ENCODE results near the gene DEPP1.
"Not testable (repeated sequence)": the region's sequence is repeated elsewhere in the genome, so short reads cannot be mapped to it uniquely, and the experiment has no call there.

DEPP1 gene, protein sequence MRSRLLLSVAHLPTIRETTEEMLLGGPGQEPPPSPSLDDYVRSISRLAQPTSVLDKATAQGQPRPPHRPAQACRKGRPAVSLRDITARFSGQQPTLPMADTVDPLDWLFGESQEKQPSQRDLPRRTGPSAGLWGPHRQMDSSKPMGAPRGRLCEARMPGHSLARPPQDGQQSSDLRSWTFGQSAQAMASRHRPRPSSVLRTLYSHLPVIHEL

DNA sequence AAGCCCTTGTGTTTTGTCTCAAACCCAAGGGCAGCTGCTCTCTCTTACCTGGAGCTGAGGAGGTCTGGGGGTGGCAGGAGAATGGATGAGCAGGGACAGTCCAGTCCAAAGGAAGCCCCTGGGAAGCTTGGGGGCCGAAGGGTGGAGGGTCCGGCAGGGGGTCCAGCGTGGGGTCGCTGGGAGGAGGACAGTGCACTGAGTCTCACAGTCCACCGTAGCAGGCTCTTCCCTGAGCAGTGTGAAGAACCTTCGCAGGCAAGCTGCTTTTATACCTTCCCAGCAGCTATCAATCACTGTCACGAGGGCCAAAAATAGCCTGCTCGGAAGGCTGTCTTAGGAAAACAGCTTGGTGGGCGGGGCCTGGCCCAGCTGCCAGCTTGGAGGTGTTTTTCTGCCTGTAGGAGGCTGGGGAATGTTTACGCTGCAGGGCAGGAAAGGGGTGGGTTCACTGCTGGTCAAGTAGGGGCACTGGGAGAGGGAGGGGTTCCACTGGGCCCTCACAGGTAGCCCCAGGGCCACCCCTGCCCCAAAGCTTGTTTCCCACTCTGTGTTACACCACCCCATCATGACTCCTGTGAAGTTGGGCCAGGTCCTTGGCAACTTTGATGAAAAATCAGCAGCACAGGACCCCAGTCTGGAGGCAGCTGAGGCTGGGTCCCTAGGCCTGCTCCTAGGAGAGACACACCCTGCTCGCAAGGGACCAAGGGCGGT lies at the start of gene DEPP1:
DEPP1 (minus strand) TSS at position 240 of the 711 bp plus-strand sequence. CDS start 779 bp downstream, outside the sequence.
- H3K4me3 Mint-ChIP-seq: no peak within 1 kb of the TSS
- DNase-seq: no peak

DNA sequence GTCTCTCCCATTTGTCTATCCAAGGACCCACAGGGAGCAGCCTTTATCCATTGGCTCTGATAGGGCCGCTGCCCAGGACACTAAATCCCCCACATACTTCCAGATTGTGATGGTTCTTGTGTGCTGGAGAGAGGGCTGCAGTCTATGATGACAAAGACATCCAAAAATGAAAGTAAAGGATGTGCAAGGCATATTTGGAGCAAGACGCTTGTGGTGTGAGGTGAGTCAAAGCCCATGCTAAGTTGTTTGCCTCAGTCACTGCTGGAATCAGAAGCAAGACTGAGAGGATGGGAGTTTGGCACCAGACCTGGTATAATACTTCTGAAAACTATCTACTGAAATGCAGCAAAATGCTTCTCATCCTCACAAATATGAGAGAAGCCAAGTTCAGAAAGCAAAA lies 44.8 kb upstream of the DEPP1 start:
- Mint-ChIP-seq H3K4me1 (ENCODE audit: low read depth) (no peaks in the 10 kb centered on the region), H3K36me3 (ENCODE audit: low read depth) (no peaks in the 10 kb centered on the region), H3K27ac (no peak overlapping the region), H3K27me3 (peaks cover 3% of the 10 kb centered on the region), H3K9me3 (peaks cover 14% of the 10 kb centered on the region), H3K4me3 (no peak overlapping the region)
- no peak for DNase-seq

More for the DNA sequence above, at the start of gene DEPP1:
- Mint-ChIP-seq H3K4me1 (ENCODE audit: low read depth) (peaks cover 17% of the 10 kb centered on the region), H3K9me3 (no peaks in the 10 kb centered on the region), H3K36me3 (ENCODE audit: low read depth) (no peaks in the 10 kb centered on the region), H3K27me3 (peaks cover 5% of the 10 kb centered on the region), H3K27ac (no peak within 1 kb of the TSS)

DNA sequence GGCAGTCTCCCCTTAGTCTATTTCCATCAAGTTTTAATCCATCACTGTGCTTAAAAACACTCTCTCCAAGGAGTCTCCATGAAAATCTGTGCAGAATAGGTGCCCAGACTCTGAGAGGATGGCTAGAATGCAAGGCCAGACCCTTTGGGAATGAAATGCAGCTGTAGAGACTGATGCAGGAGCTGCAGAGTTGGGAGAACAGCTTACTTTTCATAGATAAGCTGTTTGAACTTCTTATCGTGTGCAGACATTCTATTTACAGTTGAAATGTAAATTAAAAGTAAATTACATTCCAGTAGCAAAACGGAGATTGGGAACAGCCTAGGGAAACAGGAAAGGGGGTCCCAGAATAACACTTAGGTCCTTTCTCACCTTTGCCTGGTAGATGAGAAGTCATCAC lies 37.0 kb upstream of the DEPP1 start:
- Mint-ChIP-seq H3K27ac (no peak overlapping the region), H3K9me3 (no peaks in the 10 kb centered on the region), H3K4me1 (ENCODE audit: low read depth) (no peaks in the 10 kb centered on the region), H3K4me3 (no peak overlapping the region), H3K27me3 (peaks cover 6% of the 10 kb centered on the region), H3K36me3 (ENCODE audit: low read depth) (no peaks in the 10 kb centered on the region)
- no peak for DNase-seq

DNA sequence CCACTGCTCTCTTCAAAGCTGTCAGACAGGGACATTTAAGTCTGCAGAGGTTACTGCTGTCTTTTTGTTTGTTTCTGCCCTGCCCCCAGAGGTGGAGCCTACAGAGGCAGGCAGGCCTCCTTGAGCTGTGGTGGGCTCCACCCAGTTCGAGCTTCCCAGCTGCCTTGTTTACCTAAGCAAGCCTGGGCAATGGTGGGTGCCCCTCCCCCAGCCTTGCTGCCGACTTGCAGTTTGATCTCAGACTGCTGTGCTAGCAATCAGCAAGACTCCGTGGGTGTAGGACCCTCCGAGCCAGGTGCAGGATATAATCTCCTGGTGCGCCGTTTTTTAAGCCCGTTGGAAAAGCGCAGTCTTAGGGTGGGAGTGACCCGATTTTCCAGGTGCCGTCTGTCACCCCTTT lies 35.9 kb upstream of the DEPP1 start:
- not testable (repeated sequence) for H3K27me3 Mint-ChIP-seq; DNase-seq; H3K27ac Mint-ChIP-seq; H3K36me3 Mint-ChIP-seq (ENCODE audit: low read depth); H3K4me3 Mint-ChIP-seq; H3K4me1 Mint-ChIP-seq (ENCODE audit: low read depth); H3K9me3 Mint-ChIP-seq

DNA sequence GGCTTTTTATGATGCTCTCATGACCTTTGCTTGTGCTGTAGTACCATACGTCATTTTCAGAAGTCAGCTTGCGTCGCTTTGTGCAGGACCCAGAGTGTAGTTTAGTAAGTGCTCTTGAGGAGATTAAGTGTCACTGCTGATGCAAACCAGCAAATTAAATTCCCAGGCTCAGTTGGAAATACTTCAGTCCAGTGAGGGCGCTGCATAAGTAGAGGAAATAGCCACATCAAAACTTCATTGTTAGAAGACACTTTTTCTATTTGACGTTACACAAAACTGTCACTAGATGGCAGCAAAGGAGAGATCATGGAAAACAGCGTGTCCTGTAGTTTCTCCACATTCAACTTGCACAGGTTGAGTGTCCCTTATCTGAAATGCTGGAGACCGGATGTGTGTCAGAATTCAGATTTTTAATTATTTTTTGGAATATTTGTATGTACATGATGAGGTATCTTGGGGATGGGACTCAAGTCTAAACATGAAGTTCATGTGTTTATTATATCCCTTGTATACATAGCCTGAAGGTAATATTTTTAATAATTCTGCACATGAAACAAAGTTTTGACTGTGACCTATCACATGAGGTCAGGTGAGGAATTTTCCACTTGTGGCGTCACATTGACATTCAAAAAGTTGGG lies 30.0 kb upstream of the DEPP1 start:
- peaks cover 5% of the 10 kb centered on the region for H3K4me1 Mint-ChIP-seq (ENCODE audit: low read depth)
- H3K27me3 Mint-ChIP-seq: peaks cover 3% of the 10 kb centered on the region
- peaks cover 14% of the 10 kb centered on the region for H3K9me3 Mint-ChIP-seq
- peaks cover 25% of the 10 kb centered on the region for H3K36me3 Mint-ChIP-seq (ENCODE audit: low read depth)
- no peak overlapping the region for H3K4me3 Mint-ChIP-seq
- H3K27ac Mint-ChIP-seq: no peak overlapping the region
- DNase-seq: no peak

DNA sequence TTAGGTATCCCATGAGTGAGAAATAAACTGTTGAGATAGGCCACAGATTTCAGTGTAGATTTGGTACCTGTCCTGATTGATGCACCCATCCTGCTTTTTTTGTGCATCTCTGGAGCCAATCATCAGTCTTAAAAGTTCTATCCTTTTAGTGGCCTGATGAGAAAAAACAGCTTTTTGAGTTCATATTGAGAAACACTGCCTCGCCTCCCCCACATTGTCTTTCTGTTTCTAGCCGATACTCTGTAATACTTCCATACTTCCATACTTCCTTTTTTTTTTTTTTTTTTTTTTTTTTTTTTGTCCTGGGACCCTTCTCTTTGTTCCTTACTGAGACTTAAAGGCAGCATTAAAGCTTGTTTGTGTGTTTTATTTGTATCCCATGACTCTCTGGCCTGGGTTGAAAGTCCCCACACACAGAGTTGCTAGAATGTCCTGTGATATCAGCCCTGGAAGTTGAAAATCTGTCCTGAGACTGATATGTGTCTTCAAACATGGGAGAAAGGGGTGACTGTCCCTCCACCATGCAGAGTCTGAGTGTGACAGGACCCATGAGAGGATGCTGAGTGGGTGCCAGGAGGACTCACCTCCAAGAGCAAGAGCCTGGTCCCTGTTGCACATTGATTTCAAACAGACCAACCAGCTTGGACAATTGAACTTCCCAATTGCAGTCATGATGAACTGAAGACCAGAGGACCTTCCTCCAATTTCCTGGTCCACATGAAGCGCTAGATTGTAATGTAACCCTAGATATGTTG lies 27.8 kb upstream of the DEPP1 start:
- Mint-ChIP-seq H3K4me3 (no peak overlapping the region), H3K27ac (no peak overlapping the region), H3K36me3 (ENCODE audit: low read depth) (peaks cover 46% of the 10 kb centered on the region), H3K27me3 (no peaks in the 10 kb centered on the region), H3K4me1 (ENCODE audit: low read depth) (peaks cover 21% of the 10 kb centered on the region), H3K9me3 (peaks cover 25% of the 10 kb centered on the region)
- no peak for DNase-seq

DNA sequence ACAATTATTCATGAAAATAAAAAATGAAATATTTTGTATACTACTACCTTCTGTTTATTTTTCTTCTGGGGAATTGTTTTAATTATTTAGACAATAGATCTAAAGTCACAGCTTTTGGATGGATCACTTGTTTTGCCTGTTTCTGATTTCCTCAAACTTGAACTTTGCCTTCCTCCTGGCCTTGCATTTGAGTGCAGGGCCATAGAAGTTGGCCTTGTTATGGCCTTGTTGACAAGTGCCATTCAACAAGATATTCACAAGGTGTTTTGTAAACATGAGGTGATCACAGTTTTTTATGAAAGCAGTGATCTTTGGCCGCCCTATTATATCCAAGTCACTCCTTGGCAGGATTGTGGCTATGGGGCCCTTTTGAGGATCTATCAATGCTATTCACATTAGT lies 26.7 kb upstream of the DEPP1 start:
- Mint-ChIP-seq H3K9me3 (peaks cover 25% of the 10 kb centered on the region), H3K4me3 (no peak overlapping the region), H3K4me1 (ENCODE audit: low read depth) (peaks cover 28% of the 10 kb centered on the region), H3K27me3 (no peaks in the 10 kb centered on the region), H3K36me3 (ENCODE audit: low read depth) (peaks cover 53% of the 10 kb centered on the region), H3K27ac (no peak overlapping the region)
- no peak for DNase-seq

DNA sequence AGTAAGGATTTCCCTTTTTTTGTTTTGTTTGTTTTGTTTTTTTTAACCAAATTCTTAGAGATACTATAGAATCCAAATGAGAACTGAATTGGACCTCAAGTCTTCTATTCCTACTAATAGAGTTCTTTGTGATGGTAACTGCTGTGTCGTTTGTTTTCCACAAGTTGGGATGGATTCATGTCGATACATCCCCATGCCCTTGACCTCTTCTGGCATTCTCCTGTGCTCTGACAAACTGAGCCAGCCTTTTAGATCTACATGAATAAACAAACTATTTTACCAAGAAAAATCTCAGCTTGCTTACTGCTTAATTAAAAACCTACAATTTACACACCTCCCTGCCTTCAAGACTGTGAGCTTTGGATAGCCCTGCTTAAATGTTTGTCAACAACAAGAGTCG lies 26.1 kb upstream of the DEPP1 start:
- Mint-ChIP-seq H3K27ac (no peak overlapping the region), H3K4me3 (no peak overlapping the region), H3K27me3 (no peaks in the 10 kb centered on the region), H3K4me1 (ENCODE audit: low read depth) (peaks cover 34% of the 10 kb centered on the region), H3K36me3 (ENCODE audit: low read depth) (peaks cover 57% of the 10 kb centered on the region), H3K9me3 (peaks cover 31% of the 10 kb centered on the region)
- no peak for DNase-seq

DNA sequence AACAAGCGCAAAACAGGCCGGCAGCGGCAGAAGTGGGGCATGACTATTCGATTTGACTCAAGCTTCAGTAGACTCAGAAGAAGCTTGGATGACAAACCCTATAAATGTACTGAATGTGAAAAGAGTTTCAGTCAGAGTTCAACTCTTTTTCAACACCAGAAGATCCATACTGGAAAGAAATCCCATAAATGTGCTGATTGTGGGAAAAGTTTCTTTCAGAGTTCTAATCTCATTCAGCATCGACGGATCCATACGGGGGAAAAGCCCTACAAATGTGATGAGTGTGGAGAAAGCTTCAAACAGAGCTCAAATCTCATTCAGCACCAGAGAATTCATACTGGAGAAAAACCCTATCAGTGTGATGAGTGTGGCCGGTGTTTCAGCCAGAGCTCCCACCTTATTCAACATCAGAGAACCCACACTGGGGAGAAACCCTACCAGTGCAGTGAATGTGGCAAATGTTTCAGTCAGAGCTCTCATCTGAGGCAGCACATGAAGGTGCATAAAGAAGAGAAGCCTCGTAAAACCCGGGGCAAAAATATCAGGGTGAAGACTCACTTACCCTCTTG lies 24.9 kb upstream of the DEPP1 start:
- Mint-ChIP-seq H3K4me1 (ENCODE audit: low read depth) (peaks cover 34% of the 10 kb centered on the region), H3K9me3 (peaks cover 31% of the 10 kb centered on the region), H3K36me3 (ENCODE audit: low read depth) (peaks cover 57% of the 10 kb centered on the region), H3K4me3 (no peak overlapping the region), H3K27me3 (no peaks in the 10 kb centered on the region), H3K27ac (no peak overlapping the region)
- DNase-seq: no peak

DNA sequence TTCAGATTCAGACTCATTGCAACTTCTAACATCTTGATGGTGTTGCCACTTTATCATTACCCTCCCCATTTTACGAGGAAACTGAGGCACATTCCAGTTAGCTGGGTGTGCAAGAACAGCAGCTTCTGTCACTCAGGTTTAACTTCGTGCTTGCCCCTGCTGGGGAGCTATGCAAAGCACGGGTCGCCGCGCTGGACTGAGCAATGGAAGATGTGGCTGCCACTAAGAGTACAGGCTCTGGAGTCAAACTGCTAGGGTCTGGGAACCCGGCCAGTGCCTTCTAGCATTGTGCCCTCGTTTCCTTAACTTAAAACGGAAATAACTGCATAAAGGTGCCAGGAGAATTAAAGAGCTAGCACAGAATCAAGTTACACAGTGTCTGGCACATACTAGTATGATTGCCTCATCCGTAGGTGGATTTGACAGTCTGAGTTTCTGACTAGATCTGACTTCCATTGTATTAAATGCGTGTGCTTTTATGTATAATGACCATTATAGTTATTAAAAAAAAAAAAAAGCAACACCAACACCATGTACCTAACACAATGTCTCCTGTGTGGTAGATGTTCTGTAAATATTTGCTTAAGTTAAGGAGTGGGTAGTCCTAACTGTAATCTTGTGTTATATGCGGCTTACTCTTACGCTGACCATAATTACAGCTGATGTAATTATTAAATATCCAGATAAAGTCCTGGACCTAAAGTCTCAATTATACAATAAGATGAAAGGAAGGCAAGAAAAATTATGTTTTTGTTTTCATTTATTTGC lies 23.0 kb upstream of the DEPP1 start:
- H3K4me3 Mint-ChIP-seq: peak overlapping the region; percentile 87
- H3K27ac Mint-ChIP-seq: peak overlapping the region; percentile 92
- H3K27me3 Mint-ChIP-seq: no peaks in the 10 kb centered on the region
- H3K36me3 Mint-ChIP-seq (ENCODE audit: low read depth): peaks cover 57% of the 10 kb centered on the region
- peak; percentile 75 for DNase-seq
- peaks cover 31% of the 10 kb centered on the region for H3K9me3 Mint-ChIP-seq
- peaks cover 34% of the 10 kb centered on the region for H3K4me1 Mint-ChIP-seq (ENCODE audit: low read depth)

DNA sequence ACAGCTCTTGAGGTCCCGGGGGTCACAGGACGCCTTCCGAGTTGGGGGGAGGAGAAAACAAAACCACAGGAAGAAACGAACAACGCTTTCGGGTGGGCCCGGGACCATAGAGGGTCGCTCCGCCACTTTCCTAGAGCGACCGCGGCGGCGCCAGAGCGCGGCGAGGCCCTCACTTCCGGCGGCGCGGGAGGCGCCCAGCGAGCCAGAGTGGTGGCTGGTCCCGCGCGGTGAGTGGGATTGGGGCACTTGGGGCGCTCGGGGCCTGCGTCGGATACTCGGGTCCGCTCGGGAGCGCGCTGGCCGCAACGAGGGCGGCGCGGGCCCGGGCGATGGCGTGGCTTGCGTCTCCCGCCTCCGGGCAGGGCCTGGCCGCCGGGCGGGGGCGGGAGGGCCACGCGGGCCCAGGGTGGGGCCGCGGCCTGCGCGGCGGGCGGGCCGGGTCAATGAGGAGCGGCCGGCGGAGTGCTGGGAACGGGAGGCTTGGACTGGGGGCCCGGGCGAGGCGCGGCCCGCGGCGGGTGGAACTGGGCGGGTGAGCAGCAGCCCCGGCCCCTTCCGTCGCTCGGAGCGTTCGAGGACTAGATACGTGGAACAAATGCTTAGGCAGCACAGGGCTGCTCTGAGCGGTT lies 22.3 kb upstream of the DEPP1 start, which contains the start of gene ZNF22:
ZNF22 (plus strand) TSS at position 172 of the 629 bp plus-strand sequence. CDS start 2,446 bp downstream, outside the sequence.
- DNase-seq: peak; percentile 84
- Mint-ChIP-seq H3K27me3 (no peaks in the 10 kb centered on the region), H3K9me3 (peaks cover 31% of the 10 kb centered on the region), H3K36me3 (ENCODE audit: low read depth) (peaks cover 55% of the 10 kb centered on the region), H3K4me3 (peak within 1 kb of the TSS; percentile 87), H3K4me1 (ENCODE audit: low read depth) (peaks cover 38% of the 10 kb centered on the region), H3K27ac (peak within 1 kb of the TSS; percentile 95)

DNA sequence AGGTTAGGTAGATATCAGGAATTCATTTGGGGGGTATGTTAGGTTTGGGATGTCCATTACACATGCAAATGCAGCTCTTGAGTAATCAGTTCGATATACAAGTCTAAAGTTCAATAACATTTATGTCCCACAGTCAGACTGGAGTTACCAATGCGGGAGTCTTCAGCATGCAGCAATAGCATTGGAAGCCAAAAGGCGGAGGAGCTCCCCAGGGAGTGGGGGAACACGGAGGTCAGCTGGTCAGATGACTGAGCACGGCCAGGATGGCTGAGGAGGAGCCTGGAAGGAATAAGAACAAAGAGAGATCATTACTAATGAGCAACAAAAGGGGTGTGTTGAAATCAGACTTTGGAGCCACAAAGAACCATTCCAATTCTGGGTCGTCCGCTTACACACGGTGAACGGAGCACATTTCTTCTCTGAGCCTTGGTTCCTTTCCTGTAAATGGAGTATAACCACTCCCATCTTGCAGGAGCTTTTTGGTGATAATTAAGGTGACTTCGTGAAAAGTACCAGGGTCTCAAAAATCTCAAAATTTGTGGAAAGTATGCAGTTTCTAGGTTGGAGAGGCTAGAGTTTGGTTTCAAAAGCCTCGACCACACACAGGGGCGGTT lies 21.6 kb upstream of the DEPP1 start:
- peaks cover 30% of the 10 kb centered on the region for H3K9me3 Mint-ChIP-seq
- peaks cover 44% of the 10 kb centered on the region for H3K4me1 Mint-ChIP-seq (ENCODE audit: low read depth)
- H3K4me3 Mint-ChIP-seq: peak overlapping the region; percentile 77

DNA sequence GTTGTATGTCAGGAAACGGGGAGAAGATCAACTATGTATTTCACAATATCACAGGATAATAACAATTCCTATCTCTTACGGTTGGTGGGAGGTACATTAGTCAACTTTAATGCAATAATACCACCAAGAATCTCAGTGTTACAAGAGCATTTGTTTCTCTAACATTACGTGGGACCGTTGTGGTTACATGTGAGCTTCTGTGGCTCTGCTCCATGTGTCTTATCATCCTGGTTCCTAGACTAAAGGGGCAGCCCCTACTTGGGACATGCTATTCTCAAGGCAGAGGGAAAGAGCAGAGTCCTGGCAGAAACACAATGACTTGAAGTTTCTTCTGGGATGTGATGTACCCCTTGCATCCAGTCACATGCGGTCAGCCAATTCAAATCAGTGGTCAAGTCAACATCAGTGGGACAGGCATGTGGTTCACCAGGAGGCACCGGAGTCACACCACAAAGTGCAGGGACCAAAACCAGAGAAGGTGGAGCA lies 19.6 kb upstream of the DEPP1 start:
- peaks cover 13% of the 10 kb centered on the region for H3K9me3 Mint-ChIP-seq
- no peak for DNase-seq
- H3K4me1 Mint-ChIP-seq (ENCODE audit: low read depth): peaks cover 41% of the 10 kb centered on the region
- H3K27ac Mint-ChIP-seq: no peak overlapping the region
- H3K36me3 Mint-ChIP-seq (ENCODE audit: low read depth): peaks cover 28% of the 10 kb centered on the region
- no peak overlapping the region for H3K4me3 Mint-ChIP-seq
- H3K27me3 Mint-ChIP-seq: no peaks in the 10 kb centered on the region

More for the DNA sequence above, 21.6 kb upstream of the DEPP1 start:
- no peak for DNase-seq
- H3K27me3 Mint-ChIP-seq: no peaks in the 10 kb centered on the region
- peaks cover 49% of the 10 kb centered on the region for H3K36me3 Mint-ChIP-seq (ENCODE audit: low read depth)
- H3K27ac Mint-ChIP-seq: peak overlapping the region; percentile 95

Data from activated T-cell treated with anti-CD3 and anti-CD28 coated beads, Interleukin-2, amount 50 U/mL, for 24 hours (primary cell).